Measurements from ENCODE around the gene AASDH.

Gene AASDH

DNA sequence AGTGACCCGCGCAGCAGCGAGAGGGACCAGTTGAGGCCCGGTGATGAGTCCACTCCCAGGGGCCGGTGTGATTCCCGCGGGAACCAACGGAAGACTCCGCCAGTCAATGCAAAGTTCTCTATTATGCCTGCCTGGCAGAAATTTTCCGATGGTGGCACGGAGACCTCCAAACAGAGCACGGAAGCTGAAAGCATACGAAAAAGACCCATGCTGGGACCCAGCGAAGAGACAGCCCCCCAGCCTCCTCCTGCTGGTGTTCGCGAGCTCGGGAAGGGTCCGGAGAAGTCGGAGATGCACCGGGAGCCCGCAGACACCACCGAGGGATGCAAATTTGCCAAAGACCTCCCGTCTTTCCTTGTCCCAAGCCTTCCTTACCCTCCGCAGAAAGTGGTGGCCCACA, 71.7 kb downstream of the AASDH start:
- WGBS, result 93% methylated on average over 24 of the region's 24 CpGs
- H3K4me3 ChIP-seq (ENCODE audit: low read length), result no peak overlapping the region
- H3K9me3 ChIP-seq (ENCODE audit: insufficient read depth, low read depth, low read length), result no peaks in the 10 kb centered on the region
- H3K4me1 ChIP-seq (ENCODE audit: insufficient read depth, low read length), result no peaks in the 10 kb centered on the region
- H3K36me3 ChIP-seq (ENCODE audit: insufficient read depth, low read length), result peaks cover 32% of the 10 kb centered on the region
- H3K27me3 ChIP-seq (ENCODE audit: insufficient read depth, low read length), result no peaks in the 10 kb centered on the region
- no peak overlapping the region for H3K9ac ChIP-seq (ENCODE audit: low read depth, low read length)
- no peak overlapping the region for H3K27ac ChIP-seq (ENCODE audit: low read depth, low read length)

DNA sequence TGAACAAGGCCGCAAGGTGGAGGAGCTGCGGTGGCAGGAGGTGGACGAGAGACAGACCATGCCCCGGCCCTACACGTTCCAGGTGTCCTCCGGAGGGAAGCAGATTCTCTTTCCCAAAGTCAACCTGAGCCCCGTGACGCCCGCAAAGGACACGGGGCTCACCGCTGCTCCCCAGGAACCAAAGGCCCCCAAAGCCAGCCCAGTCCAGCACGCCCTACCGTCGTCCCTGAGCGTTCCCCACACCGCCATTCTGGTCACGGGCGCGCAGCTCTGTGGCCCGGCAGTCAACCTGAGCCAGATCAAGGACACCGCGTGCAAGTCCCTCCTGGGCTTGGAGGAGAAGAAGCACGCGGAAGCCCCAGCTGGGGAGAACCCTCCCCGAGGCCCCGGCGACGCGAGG, 72.2 kb downstream of the AASDH start:
- Histone ChIP-seq H3K27ac (ENCODE audit: low read depth, low read length) (no peak overlapping the region), H3K4me3 (ENCODE audit: low read length) (no peak overlapping the region), H3K27me3 (ENCODE audit: insufficient read depth, low read length) (no peaks in the 10 kb centered on the region), H3K9ac (ENCODE audit: low read depth, low read length) (no peak overlapping the region), H3K36me3 (ENCODE audit: insufficient read depth, low read length) (peaks cover 32% of the 10 kb centered on the region), H3K9me3 (ENCODE audit: insufficient read depth, low read depth, low read length) (no peaks in the 10 kb centered on the region), H3K4me1 (ENCODE audit: insufficient read depth, low read length) (no peaks in the 10 kb centered on the region)
- 97% methylated on average over 29 of the region's 29 CpGs for WGBS

DNA sequence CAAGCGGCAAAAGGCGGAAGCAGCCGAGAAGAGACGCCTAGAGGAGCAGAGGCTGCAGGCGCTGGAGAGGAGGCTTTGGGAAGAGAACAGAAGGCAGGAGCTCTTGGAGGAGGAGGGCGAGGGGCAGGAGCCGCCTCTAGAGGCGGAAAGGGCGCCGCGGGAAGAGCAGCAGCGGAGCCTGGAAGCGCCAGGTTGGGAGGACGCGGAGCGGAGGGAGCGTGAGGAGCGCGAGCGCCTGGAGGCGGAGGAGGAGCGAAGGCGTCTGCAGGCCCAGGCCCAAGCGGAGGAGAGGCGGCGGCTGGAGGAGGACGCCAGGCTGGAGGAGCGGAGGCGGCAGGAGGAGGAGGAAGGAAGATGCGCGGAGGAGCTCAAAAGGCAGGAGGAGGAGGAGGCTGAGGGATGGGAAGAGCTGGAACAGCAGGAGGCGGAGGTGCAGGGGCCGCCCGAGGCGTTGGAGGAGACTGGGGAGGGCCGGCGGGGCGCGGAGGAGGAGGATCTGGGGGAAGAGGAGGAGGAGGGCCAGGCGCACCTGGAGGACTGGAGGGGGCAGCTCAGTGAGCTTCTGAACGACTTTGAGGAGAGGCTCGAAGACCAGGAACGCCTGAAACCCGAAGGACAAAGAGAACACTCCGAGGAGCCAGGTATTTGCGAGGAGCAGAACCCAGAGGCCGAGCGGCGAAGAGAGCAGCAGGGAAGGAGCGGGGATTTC, 72.9 kb downstream of the AASDH start:
- Histone ChIP-seq H3K4me3 (ENCODE audit: low read length) (no peak overlapping the region), H3K4me1 (ENCODE audit: insufficient read depth, low read length) (no peaks in the 10 kb centered on the region), H3K27me3 (ENCODE audit: insufficient read depth, low read length) (no peaks in the 10 kb centered on the region), H3K9ac (ENCODE audit: low read depth, low read length) (no peak overlapping the region), H3K27ac (ENCODE audit: low read depth, low read length) (no peak overlapping the region), H3K9me3 (ENCODE audit: insufficient read depth, low read depth, low read length) (no peaks in the 10 kb centered on the region), H3K36me3 (ENCODE audit: insufficient read depth, low read length) (peaks cover 32% of the 10 kb centered on the region)
- WGBS, result 95% methylated on average over 50 of the region's 50 CpGs

DNA sequence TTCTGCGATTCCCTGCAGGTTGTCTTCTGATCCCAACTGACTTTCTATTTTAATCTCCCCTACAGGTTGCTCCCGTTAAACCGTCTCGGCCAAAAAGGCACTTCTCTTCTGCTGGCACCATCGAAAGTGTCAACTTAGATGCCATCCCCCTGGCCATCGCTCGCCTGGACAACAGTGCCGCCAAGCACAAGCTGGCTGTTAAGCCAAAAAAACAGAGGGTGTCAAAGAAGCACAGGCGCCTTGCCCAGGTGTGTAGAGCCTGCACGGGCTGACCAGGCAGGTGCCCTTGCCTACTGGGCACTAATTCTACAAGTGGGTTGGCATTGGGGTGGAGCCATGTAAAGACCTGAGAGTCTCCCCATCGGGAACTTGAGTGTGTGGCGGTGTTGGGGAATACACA, 74.2 kb downstream of the AASDH start:
- WGBS, result 96% methylated on average over 12 of the region's 12 CpGs
- Histone ChIP-seq H3K9me3 (ENCODE audit: insufficient read depth, low read depth, low read length) (no peaks in the 10 kb centered on the region), H3K27me3 (ENCODE audit: insufficient read depth, low read length) (no peaks in the 10 kb centered on the region), H3K9ac (ENCODE audit: low read depth, low read length) (no peak overlapping the region), H3K4me3 (ENCODE audit: low read length) (no peak overlapping the region), H3K27ac (ENCODE audit: low read depth, low read length) (no peak overlapping the region), H3K36me3 (ENCODE audit: insufficient read depth, low read length) (peaks cover 32% of the 10 kb centered on the region), H3K4me1 (ENCODE audit: insufficient read depth, low read length) (no peaks in the 10 kb centered on the region)

DNA sequence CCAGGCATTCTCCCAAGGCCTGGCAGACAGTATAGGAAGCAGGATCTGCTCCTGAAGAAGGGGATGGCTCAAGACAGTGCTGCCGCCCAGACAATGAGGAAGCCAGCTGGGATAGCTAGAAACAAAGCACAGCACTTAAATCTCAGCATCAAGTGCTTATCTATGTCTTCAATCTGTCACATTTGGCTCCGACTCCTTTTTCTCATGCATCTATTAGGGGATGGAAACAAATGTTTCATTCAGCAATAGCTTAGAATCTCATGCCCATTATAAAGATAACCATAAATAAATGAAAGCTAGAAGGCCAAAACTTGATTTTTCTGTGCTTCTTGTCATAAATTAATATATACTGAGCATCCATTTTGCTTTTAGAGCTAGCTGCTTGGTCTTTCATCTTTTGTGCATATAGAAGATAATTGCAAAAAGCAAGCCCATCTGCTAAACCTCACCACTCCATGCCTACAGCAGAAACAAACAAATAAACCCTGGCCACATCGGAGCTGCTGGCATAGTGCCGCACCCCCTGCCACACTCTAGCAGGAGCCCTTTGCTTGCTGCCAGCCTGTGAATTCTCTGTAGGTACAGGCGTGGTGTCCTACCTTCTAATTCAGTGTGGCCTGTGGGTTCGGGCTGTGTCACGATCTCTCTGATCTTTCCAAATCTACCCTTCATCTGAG, 75.9 kb downstream of the AASDH start:
- no peak overlapping the region for H3K27ac ChIP-seq (ENCODE audit: low read depth, low read length)
- no peaks in the 10 kb centered on the region for H3K4me1 ChIP-seq (ENCODE audit: insufficient read depth, low read length)
- H3K4me3 ChIP-seq (ENCODE audit: low read length), result no peak overlapping the region
- H3K36me3 ChIP-seq (ENCODE audit: insufficient read depth, low read length), result peaks cover 37% of the 10 kb centered on the region
- no peaks in the 10 kb centered on the region for H3K27me3 ChIP-seq (ENCODE audit: insufficient read depth, low read length)
- H3K9ac ChIP-seq (ENCODE audit: low read depth, low read length), result no peak overlapping the region
- 90% methylated on average over 6 of the region's 7 CpGs for WGBS
- no peaks in the 10 kb centered on the region for H3K9me3 ChIP-seq (ENCODE audit: insufficient read depth, low read depth, low read length)

DNA sequence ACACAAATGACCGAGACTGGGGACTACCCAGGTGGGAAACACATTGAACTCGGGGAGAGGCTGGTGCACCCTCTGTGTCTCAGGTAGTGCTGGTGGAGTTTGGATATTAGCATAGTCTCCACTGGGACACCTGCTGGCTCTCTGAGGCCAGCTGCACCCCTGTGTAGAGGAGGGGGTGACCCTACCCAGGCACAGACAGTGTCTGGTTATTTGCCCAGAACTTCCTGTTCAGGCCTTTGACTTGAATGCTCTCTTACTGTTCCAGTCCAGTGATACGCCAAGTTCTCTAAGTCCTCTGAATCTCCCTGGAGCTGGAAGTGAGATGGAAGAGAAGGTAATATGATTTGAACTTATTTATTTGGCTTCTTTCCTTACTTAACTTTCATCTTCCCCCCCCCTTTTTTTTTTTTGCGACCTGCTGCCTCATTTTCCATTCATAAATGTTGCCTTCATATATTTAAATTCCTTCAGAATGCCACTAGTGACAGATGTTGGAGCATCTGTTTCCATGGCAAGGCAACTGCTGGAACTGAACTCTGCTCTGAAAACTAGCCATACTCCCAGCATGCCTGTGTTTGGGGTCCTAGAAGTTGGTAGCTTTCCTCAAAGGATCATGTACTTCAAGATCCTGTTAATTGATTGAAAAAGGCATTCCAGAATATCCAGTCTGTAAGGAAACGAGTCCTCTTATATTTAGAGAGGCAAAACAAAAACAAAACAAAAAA, 76.7 kb downstream of the AASDH start:
- Histone ChIP-seq H3K36me3 (ENCODE audit: insufficient read depth, low read length) (peaks cover 37% of the 10 kb centered on the region), H3K9me3 (ENCODE audit: insufficient read depth, low read depth, low read length) (no peaks in the 10 kb centered on the region), H3K27me3 (ENCODE audit: insufficient read depth, low read length) (no peaks in the 10 kb centered on the region), H3K9ac (ENCODE audit: low read depth, low read length) (no peak overlapping the region), H3K27ac (ENCODE audit: low read depth, low read length) (no peak overlapping the region), H3K4me1 (ENCODE audit: insufficient read depth, low read length) (no peaks in the 10 kb centered on the region), H3K4me3 (ENCODE audit: low read length) (no peak overlapping the region)
- 93% methylated on average over 4 of the region's 5 CpGs for WGBS

DNA sequence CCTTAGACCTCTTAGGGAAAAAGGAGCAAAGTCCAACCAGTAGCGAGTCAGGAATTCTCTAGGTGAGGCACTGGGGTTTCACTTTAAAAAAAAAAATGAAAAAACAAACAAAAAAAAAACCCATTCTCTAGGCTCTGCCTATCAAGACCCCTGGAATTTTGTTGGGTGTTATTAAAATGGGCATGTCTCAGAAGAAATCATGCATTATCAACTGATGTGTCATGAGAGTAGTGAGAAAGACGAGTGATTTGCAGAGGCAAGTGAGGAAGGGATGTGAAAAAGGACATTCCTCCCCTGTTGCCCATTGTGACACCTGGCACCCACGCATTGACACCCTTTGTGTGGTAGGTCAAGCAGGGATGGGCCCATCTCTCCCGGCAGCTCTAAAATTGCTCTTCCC, 78.9 kb downstream of the AASDH start:
- Histone ChIP-seq H3K4me3 (ENCODE audit: low read length) (no peak overlapping the region), H3K36me3 (ENCODE audit: insufficient read depth, low read length) (peaks cover 25% of the 10 kb centered on the region), H3K4me1 (ENCODE audit: insufficient read depth, low read length) (no peaks in the 10 kb centered on the region), H3K9me3 (ENCODE audit: insufficient read depth, low read depth, low read length) (no peaks in the 10 kb centered on the region), H3K9ac (ENCODE audit: low read depth, low read length) (no peak overlapping the region), H3K27me3 (ENCODE audit: insufficient read depth, low read length) (no peaks in the 10 kb centered on the region), H3K27ac (ENCODE audit: low read depth, low read length) (no peak overlapping the region)
- 91% methylated on average over 4 of the region's 4 CpGs for WGBS

DNA sequence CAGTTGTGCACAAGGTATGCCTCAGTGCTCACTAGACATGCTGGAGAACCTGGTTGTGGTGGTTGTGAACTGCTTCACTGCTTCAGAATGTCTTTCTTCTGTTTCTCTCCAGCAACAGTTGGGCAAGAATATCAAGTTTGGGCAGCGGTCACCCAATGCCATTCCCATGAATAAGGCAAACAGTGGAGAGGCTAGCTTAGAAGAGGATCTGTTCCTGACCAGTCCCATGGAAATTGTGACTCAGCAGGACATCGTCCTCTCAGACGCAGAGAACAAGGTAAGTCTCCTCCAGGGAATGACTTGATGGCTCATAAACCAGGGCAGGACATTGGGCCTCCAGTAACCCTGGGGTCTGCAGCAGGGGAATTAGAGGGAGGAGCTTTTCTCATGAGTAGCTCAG, 79.9 kb downstream of the AASDH start:
- no peak overlapping the region for H3K9ac ChIP-seq (ENCODE audit: low read depth, low read length)
- 88% methylated on average over 3 of the region's 3 CpGs for WGBS
- H3K4me1 ChIP-seq (ENCODE audit: insufficient read depth, low read length), result no peaks in the 10 kb centered on the region
- peaks cover 21% of the 10 kb centered on the region for H3K36me3 ChIP-seq (ENCODE audit: insufficient read depth, low read length)
- no peak overlapping the region for H3K27ac ChIP-seq (ENCODE audit: low read depth, low read length)
- no peaks in the 10 kb centered on the region for H3K9me3 ChIP-seq (ENCODE audit: insufficient read depth, low read depth, low read length)
- H3K4me3 ChIP-seq (ENCODE audit: low read length), result no peak overlapping the region
- H3K27me3 ChIP-seq (ENCODE audit: insufficient read depth, low read length), result no peaks in the 10 kb centered on the region

DNA sequence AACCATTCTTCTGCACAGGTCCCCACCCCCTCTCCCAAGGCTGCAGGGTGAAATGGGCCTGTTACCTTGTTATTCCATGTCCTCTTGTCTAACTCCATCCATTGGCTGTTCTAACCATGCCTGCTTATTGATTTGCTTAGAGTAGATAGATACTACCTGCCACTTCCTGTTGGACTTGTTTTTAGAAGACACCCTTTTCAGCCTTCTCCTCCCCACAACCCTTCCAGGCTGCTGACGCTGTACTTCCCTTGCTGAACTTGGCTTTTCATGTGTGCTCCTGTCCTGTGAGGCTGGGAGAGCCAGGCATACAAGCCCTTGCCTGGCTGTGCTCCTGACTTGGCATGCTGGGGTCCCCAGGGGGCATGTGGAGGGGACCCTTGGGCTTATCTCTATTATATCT, 81.9 kb downstream of the AASDH start:
- H3K27ac ChIP-seq (ENCODE audit: low read depth, low read length), result no peak overlapping the region
- no peaks in the 10 kb centered on the region for H3K27me3 ChIP-seq (ENCODE audit: insufficient read depth, low read length)
- 90% methylated on average over 1 of the region's 1 CpG for WGBS
- no peaks in the 10 kb centered on the region for H3K9me3 ChIP-seq (ENCODE audit: insufficient read depth, low read depth, low read length)
- no peak overlapping the region for H3K4me3 ChIP-seq (ENCODE audit: low read length)
- H3K36me3 ChIP-seq (ENCODE audit: insufficient read depth, low read length), result peaks cover 6% of the 10 kb centered on the region
- H3K9ac ChIP-seq (ENCODE audit: low read depth, low read length), result no peak overlapping the region
- 0 out of 2 replicates have a peak, but pooled peaks cover 4% of the 10 kb centered on the region for H3K4me1 ChIP-seq (ENCODE audit: insufficient read depth, low read length)

DNA sequence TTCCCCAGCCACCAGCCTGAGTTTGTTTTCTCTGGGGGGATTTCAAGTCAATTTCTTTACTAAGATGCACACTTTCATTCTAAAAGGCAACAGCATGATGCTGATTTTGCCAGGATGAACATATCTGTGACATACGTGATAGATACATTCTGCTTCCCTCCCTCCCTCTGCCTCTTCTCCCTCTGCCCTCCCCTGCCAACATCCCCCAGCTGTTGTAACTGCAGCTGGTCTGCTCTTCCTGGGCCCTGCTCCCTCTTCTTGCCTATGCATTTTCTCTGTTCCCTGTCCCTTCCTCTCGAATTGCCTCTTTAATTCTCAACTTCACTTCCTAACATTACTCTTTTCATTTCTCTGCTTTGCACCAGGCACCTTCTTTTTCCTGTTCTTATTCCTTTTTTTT, 83.4 kb downstream of the AASDH start:
- WGBS, result 86% methylated on average over 2 of the region's 2 CpGs
- Histone ChIP-seq H3K36me3 (ENCODE audit: insufficient read depth, low read length) (peaks cover 6% of the 10 kb centered on the region), H3K9me3 (ENCODE audit: insufficient read depth, low read depth, low read length) (no peaks in the 10 kb centered on the region), H3K4me1 (ENCODE audit: insufficient read depth, low read length) (0 out of 2 replicates have a peak, but pooled peaks cover 4% of the 10 kb centered on the region), H3K27ac (ENCODE audit: low read depth, low read length) (no peak overlapping the region), H3K4me3 (ENCODE audit: low read length) (no peak overlapping the region), H3K9ac (ENCODE audit: low read depth, low read length) (no peak overlapping the region), H3K27me3 (ENCODE audit: insufficient read depth, low read length) (no peaks in the 10 kb centered on the region)

DNA sequence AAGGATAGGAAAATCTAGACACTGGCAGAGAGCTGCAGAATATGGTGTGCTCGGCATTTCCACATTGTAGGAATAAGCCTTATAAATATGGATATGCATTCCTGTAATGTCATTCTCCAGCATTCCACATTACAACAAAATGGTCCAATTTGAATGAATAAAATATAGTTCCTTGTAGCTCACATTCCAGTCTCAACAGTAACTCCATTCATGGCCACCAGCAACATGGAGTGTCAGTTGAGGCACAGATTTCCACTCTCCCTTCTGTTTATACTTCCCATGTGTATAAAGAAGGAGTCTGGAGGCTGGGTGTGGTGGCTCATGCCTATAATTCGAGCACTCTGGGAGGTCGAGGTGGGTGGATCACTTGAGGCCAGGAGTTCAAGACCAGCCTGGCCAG, 84.5 kb downstream of the AASDH start:
- Histone ChIP-seq H3K4me1 (ENCODE audit: insufficient read depth, low read length) (peaks cover 5% of the 10 kb centered on the region; the same call in 1 of the 2 replicates), H3K9ac (ENCODE audit: low read depth, low read length) (no peak overlapping the region), H3K9me3 (ENCODE audit: insufficient read depth, low read depth, low read length) (no peaks in the 10 kb centered on the region), H3K27me3 (ENCODE audit: insufficient read depth, low read length) (no peaks in the 10 kb centered on the region), H3K4me3 (ENCODE audit: low read length) (no peak overlapping the region), H3K36me3 (ENCODE audit: insufficient read depth, low read length) (peaks cover 5% of the 10 kb centered on the region), H3K27ac (ENCODE audit: low read depth, low read length) (no peak overlapping the region)
- 100% methylated on average over 1 of the region's 3 CpGs for WGBS

Data from HUES64 (cell line).